ENCODE data around the gene TMEM178B.

TMEM178B gene

DNA sequence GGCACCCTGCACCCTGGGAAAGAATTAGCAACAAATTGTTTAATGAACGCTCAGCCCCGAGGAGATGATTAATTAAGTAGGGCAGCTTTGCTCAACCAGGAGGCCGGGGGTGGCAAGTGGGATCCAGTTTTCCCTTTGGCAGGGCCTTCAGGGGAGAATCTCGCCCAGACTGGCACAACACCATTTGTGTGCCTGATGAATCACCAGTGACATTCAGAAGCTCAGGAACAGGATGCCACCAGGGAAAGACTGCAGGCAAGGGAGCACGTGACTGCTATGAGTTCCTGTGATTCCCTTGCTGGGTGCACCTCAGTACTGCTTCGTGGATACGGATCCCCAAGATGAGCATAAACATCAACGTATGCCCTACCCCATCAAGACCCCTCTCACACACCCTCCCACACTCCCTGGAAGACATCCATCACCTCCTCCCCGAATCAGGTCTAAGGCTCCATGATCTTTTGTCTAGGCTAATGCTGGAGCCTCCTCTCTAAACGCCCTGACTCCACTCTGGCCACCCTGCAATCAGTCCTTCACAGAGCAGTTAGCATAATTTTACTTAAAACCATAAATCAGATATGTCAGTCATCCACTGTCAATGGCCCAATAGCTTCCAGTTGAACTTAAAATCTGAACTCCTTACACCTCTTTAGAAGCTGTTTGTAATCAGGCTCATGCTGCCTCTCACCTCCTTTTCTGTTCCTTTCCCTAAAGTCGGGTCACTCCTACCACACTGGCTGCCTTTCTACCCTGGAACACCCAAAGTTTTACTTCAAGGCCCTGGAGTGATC is 368.2 kb downstream of the TMEM178B start:
- H3K36me3 ChIP-seq (ENCODE audit: insufficient read depth, low read length), result no peaks in the 10 kb centered on the region
- H3K9ac ChIP-seq (ENCODE audit: insufficient read length), result no peak overlapping the region
- TF ChIP-seq EZH2 (IDR thresholded peaks at IDR 0.05) (no peak), POLR2AphosphoS5 (IDR thresholded peaks at IDR 0.05; ENCODE audit: borderline replicate concordance, low read depth, low read length) (no peak), FOXP2 (optimal IDR thresholded peaks at IDR 0.05; ENCODE audit: control extremely low read depth, extremely low read length, insufficient read depth) (no peak)
- H3K4me3 ChIP-seq, result no peak overlapping the region
- H3K27ac ChIP-seq, result no peak overlapping the region
- H3K9me3 ChIP-seq (ENCODE audit: low read depth, low read length), result no peaks in the 10 kb centered on the region
- no peak for DNase-seq (ENCODE audit: low read depth, low spot score)

DNA sequence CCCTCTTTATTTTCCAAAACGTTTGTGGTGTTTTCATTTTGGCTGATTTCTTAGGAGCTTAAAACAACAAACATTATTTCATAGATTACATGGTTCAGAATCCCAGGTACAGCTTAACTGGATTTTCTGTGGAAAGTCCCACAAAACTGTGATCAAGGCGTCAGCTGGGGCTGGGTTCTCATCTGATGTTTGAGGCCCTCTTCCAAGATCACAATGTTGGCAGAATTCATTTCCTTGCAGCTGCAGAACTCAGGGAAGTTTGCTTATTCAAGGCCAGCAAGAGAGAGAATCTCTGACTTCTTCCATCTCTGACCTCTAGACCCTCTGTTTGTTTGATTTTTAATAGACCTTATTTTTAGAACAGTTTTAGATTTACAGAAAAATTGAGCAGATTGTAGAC is 368.9 kb downstream of the TMEM178B start:
- no peak for DNase-seq (ENCODE audit: low read depth, low spot score)
- Histone ChIP-seq H3K36me3 (ENCODE audit: insufficient read depth, low read length) (no peaks in the 10 kb centered on the region), H3K9me3 (ENCODE audit: low read depth, low read length) (no peaks in the 10 kb centered on the region), H3K4me3 (no peak overlapping the region), H3K9ac (ENCODE audit: insufficient read length) (no peak overlapping the region), H3K27ac (no peak overlapping the region)
- no peak for TF ChIP-seq POLR2AphosphoS5 (IDR thresholded peaks at IDR 0.05; ENCODE audit: borderline replicate concordance, low read depth, low read length)
- no peak for TF ChIP-seq FOXP2 (optimal IDR thresholded peaks at IDR 0.05; ENCODE audit: control extremely low read depth, extremely low read length, insufficient read depth)
- TF ChIP-seq EZH2 (IDR thresholded peaks at IDR 0.05), result no peak

DNA sequence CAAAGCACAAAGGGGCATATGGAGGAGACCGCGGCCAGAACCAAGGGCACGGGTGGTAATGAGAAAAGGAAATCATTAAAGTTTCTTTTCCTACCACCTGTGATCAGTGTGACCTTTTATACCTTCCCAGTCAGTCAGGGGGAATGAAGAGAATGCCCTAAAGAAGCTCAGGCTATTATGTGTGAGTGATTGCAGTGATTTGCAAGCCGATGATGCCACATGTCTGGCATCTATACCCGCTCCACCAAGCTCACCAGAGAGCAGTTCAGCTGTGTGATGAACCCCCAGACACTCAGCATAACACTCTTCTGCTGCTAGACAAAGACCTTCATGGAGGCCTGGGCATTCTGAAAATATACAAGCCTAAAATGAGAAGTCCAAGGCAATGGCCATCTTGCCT is 371.1 kb downstream of the TMEM178B start:
- no peaks in the 10 kb centered on the region for H3K9me3 ChIP-seq (ENCODE audit: low read depth, low read length)
- no peak overlapping the region for H3K27ac ChIP-seq
- H3K4me3 ChIP-seq, result no peak overlapping the region
- no peak for DNase-seq (ENCODE audit: low read depth, low spot score)
- TF ChIP-seq FOXP2 (optimal IDR thresholded peaks at IDR 0.05; ENCODE audit: control extremely low read depth, extremely low read length, insufficient read depth), result no peak
- no peak for TF ChIP-seq EZH2 (IDR thresholded peaks at IDR 0.05)
- no peak for TF ChIP-seq POLR2AphosphoS5 (IDR thresholded peaks at IDR 0.05; ENCODE audit: borderline replicate concordance, low read depth, low read length)
- H3K36me3 ChIP-seq (ENCODE audit: insufficient read depth, low read length), result no peaks in the 10 kb centered on the region
- no peak overlapping the region for H3K9ac ChIP-seq (ENCODE audit: insufficient read length)

DNA sequence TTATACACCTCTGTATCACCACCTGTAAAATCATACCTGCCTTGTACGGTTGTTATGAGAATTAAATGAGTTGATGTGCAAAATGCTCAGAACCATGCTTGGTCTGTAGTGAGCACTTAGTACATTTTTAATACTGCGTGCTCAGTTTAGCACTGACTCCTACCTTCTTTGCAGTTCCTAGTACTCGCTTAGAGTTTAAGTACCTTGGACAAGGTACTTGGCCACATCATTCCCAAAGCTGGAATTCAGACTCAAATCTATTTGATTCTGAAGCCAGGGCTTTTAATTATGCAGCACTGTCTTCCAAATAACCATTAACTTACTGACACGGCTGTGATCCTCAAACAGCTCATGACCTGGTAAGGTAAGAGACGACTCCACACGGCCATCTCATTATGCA is 377.4 kb downstream of the TMEM178B start:
- no peak for DNase-seq (ENCODE audit: low read depth, low spot score)
- Histone ChIP-seq H3K4me3 (no peak overlapping the region), H3K9ac (ENCODE audit: insufficient read length) (no peak overlapping the region), H3K27ac (no peak overlapping the region), H3K36me3 (ENCODE audit: insufficient read depth, low read length) (no peaks in the 10 kb centered on the region), H3K9me3 (ENCODE audit: low read depth, low read length) (no peaks in the 10 kb centered on the region)
- TF ChIP-seq EZH2 (IDR thresholded peaks at IDR 0.05) (no peak), POLR2AphosphoS5 (IDR thresholded peaks at IDR 0.05; ENCODE audit: borderline replicate concordance, low read depth, low read length) (no peak), FOXP2 (optimal IDR thresholded peaks at IDR 0.05; ENCODE audit: control extremely low read depth, extremely low read length, insufficient read depth) (no peak)

DNA sequence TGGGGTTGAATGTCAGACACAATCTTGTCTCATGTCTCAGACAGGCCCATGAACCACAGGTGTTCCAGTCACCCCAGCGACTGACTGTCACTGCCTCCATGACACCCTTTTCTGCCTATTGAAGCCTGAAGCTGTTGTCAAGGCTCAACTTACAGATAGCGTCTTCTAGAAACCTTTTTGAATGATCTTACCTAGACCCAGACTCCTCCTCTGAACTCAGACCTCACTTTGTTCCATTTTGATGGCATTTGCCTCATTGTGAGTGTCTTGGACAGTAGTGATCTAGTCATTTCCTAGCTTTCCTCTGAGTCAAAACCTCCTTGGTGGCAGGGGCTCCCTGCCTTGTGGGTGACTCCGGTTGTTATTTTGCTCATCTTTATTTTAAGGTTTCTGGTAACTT is 379.0 kb downstream of the TMEM178B start:
- H3K36me3 ChIP-seq (ENCODE audit: insufficient read depth, low read length), result no peaks in the 10 kb centered on the region
- H3K27ac ChIP-seq, result no peak overlapping the region
- H3K9ac ChIP-seq (ENCODE audit: insufficient read length), result no peak overlapping the region
- H3K9me3 ChIP-seq (ENCODE audit: low read depth, low read length), result no peaks in the 10 kb centered on the region
- no peak for TF ChIP-seq POLR2AphosphoS5 (IDR thresholded peaks at IDR 0.05; ENCODE audit: borderline replicate concordance, low read depth, low read length)
- TF ChIP-seq EZH2 (IDR thresholded peaks at IDR 0.05), result no peak
- TF ChIP-seq FOXP2 (optimal IDR thresholded peaks at IDR 0.05; ENCODE audit: control extremely low read depth, extremely low read length, insufficient read depth), result no peak
- DNase-seq (ENCODE audit: low read depth, low spot score), result no peak
- no peak overlapping the region for H3K4me3 ChIP-seq

DNA sequence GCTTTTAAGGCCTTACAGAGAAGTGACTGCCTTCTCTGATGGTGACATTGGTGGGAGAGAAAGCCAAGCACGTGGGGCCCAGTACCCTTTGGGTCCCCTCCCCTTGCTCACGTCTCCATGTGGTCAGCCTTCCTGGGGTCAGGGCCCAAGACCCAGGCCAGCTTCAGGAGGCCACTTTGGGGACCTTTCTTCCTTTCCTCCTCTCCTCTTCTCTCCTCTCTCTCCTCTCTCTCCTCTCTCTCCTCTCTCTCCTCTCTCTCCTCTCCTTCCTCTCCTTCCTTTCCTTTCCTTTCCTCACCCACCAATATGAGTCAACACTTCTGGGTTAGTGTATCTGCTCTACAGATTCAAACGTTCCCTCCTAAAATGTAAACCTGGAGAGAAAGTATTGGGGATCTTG is 380.5 kb downstream of the TMEM178B start:
- H3K9ac ChIP-seq (ENCODE audit: insufficient read length), result no peak overlapping the region
- TF ChIP-seq FOXP2 (optimal IDR thresholded peaks at IDR 0.05; ENCODE audit: control extremely low read depth, extremely low read length, insufficient read depth), result no peak
- no peak for TF ChIP-seq POLR2AphosphoS5 (IDR thresholded peaks at IDR 0.05; ENCODE audit: borderline replicate concordance, low read depth, low read length)
- no peak for TF ChIP-seq EZH2 (IDR thresholded peaks at IDR 0.05)
- H3K9me3 ChIP-seq (ENCODE audit: low read depth, low read length), result no peaks in the 10 kb centered on the region
- H3K36me3 ChIP-seq (ENCODE audit: insufficient read depth, low read length), result no peaks in the 10 kb centered on the region
- no peak overlapping the region for H3K4me3 ChIP-seq
- no peak overlapping the region for H3K27ac ChIP-seq
- DNase-seq (ENCODE audit: low read depth, low spot score), result no peak

DNA sequence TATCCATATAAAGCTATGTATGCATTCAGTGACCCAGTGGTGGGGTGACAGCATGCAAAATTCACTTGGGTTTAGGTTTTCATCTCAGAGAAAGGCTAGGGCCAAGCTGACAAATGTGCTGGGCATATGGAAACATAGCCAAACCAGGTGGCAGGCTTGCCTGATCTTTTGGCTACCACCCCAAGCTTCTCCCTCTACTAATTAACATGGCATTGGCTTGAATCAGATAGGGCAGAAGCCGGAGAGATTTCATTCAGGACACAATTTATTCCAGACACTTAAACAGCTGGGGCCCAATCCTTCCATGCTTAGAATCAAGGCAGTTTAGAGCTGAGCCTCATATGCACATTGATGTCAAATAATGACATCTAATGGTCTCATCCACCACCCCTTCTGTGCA is 381.9 kb downstream of the TMEM178B start:
- H3K9ac ChIP-seq (ENCODE audit: insufficient read length), result no peak overlapping the region
- no peak for DNase-seq (ENCODE audit: low read depth, low spot score)
- H3K4me3 ChIP-seq, result no peak overlapping the region
- H3K27ac ChIP-seq, result no peak overlapping the region
- H3K36me3 ChIP-seq (ENCODE audit: insufficient read depth, low read length), result no peaks in the 10 kb centered on the region
- no peaks in the 10 kb centered on the region for H3K9me3 ChIP-seq (ENCODE audit: low read depth, low read length)
- TF ChIP-seq EZH2 (IDR thresholded peaks at IDR 0.05) (no peak), FOXP2 (optimal IDR thresholded peaks at IDR 0.05; ENCODE audit: control extremely low read depth, extremely low read length, insufficient read depth) (no peak), POLR2AphosphoS5 (IDR thresholded peaks at IDR 0.05; ENCODE audit: borderline replicate concordance, low read depth, low read length) (no peak)

DNA sequence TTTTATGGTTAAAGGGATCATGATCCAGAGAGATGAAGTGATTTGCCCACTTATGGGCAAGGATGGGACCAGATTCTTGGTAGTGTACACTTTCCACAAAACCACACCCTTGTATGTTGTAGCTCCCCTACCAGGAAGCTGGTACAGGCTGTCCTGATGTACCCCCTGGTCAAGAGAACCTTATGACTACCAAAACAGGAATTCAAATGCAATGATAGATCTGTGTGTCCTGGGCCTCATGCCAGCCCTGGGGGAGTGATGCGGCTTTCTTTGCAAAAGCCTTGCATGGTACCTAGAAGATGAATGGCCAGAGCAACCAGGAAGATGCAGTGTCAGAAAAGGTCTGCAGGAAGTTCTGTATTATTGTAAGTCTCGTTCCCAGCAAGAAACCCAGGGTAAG is 382.4 kb downstream of the TMEM178B start:
- Histone ChIP-seq H3K9ac (ENCODE audit: insufficient read length) (no peak overlapping the region), H3K36me3 (ENCODE audit: insufficient read depth, low read length) (no peaks in the 10 kb centered on the region), H3K4me3 (no peak overlapping the region), H3K27ac (no peak overlapping the region), H3K9me3 (ENCODE audit: low read depth, low read length) (no peaks in the 10 kb centered on the region)
- TF ChIP-seq FOXP2 (optimal IDR thresholded peaks at IDR 0.05; ENCODE audit: control extremely low read depth, extremely low read length, insufficient read depth), result no peak
- no peak for TF ChIP-seq POLR2AphosphoS5 (IDR thresholded peaks at IDR 0.05; ENCODE audit: borderline replicate concordance, low read depth, low read length)
- no peak for TF ChIP-seq EZH2 (IDR thresholded peaks at IDR 0.05)
- no peak for DNase-seq (ENCODE audit: low read depth, low spot score)

DNA sequence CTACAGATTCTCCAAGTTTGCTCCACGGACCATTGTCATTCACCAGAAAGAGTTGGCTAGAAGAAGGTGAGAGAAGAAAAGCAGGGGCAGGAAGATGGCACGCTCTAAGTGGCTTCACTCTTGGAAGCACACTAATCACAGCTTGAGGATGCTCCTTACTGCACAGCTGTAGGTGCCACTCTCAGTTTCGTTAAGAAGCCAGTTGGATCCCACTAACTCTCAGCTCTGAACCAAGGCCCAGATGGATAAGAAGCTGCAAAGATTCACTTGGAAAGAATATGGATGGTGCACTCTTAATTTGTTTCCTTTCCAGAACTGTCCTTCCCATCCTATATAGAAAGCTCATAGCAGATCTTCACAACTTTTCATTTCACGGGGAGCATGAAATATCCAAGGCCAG is 382.8 kb downstream of the TMEM178B start:
- no peak overlapping the region for H3K4me3 ChIP-seq
- no peak for TF ChIP-seq FOXP2 (optimal IDR thresholded peaks at IDR 0.05; ENCODE audit: control extremely low read depth, extremely low read length, insufficient read depth)
- no peak for TF ChIP-seq POLR2AphosphoS5 (IDR thresholded peaks at IDR 0.05; ENCODE audit: borderline replicate concordance, low read depth, low read length)
- H3K36me3 ChIP-seq (ENCODE audit: insufficient read depth, low read length), result no peaks in the 10 kb centered on the region
- no peak overlapping the region for H3K27ac ChIP-seq
- DNase-seq (ENCODE audit: low read depth, low spot score), result no peak
- no peaks in the 10 kb centered on the region for H3K9me3 ChIP-seq (ENCODE audit: low read depth, low read length)
- H3K9ac ChIP-seq (ENCODE audit: insufficient read length), result no peak overlapping the region
